Stomach (tissue), 9 donors: ENCODE measurements around the gene MATN1. TPM values are rescaled to one million over a fixed set of nuclear protein-coding genes. Genes with fewer than 3 reads are reported as not detected.

Source experiments
- DNase-seq, 2 donors: peaks; one replicate each; pipeline versions ENCODE4 v3.0.0 to v3.0.0-alpha.2; 2013 to 2019
- H3K27ac ChIP-seq, 5 donors: fragments of 200-600 bp in 4 of 5; sonication (generic) in 4 of 5; one replicate each; pipeline ENCODE4 v1.5.1; 2013 to 2019; ENCODE audit warnings: mild to moderate bottlenecking in 1 of 5, moderate library complexity in 1 of 5
- H3K27me3 ChIP-seq, 3 donors: fragments of 200-600 bp; sonication (generic); one replicate each; pipeline ENCODE4 v1.5.1; 2017 to 2019; ENCODE audit warnings: mixed run types in 1 of 3
- H3K36me3 ChIP-seq, 4 donors: fragments of 200-600 bp; sonication (generic); 1 replicate in 3 of 4; 2 replicates in 1 of 4; pipeline ENCODE4 v1.5.1; 2016 to 2019
- H3K4me1 ChIP-seq, 4 donors: fragments of 200-600 bp; sonication (generic); one replicate each; pipeline ENCODE4 v1.5.1; 2016 to 2019
- H3K4me3 ChIP-seq, 4 donors: fragments of 200-600 bp; sonication (generic) in 3 of 4; one replicate each; pipeline ENCODE4 v1.5.1; 2016 to 2019; ENCODE audit warnings: mild to moderate bottlenecking in 1 of 4
- H3K9me3 ChIP-seq, 4 donors: fragments of 200-600 bp; sonication (generic); one replicate each; pipeline ENCODE4 v1.5.1; 2016 to 2019
- EP300 ChIP-seq: sonication (generic); formaldehyde crosslinking; IDR thresholded peaks from one replicate; pipeline ENCODE4 v1.6.1; 2017; ENCODE audit warnings: antibody characterized with exemption
- POLR2A ChIP-seq, 4 donors: fragments of 450-650 bp; IDR thresholded peaks; one replicate each; pipeline ENCODE4 v1.6.1; 2016; ENCODE audit warnings: antibody characterized with exemption in 4 of 4, control low read depth in 2 of 4, mild to moderate bottlenecking in 1 of 4, moderate library complexity in 1 of 4
- POLR2AphosphoS5 ChIP-seq, 3 donors: sonication (generic); formaldehyde crosslinking; IDR thresholded peaks; one replicate each; pipeline ENCODE4 v1.6.1; 2016; ENCODE audit warnings: antibody characterized with exemption in 3 of 3
- WGBS, 5 donors: extraction: QIAGEN DNeasy Blood & Tissue Kit in 3 of 5; methylation state at CpG; one replicate each; pipeline versions ENCODE4 v1.1.5 to v1.1.7; 2013 to 2018; 5-methylcytosine and 5-hydroxymethylcytosine counted together
- intact Hi-C: fragments of 100-400 bp; cut with DNase I; formaldehyde crosslinking; loops from one replicate; pipeline ENCODE4 v1.15.1; 2023; ENCODE audit warnings: low total_unique reads
- polyA plus RNA-seq, 3 donors: library from polyadenylated mRNA; stranded (reverse); fragments of 200-250 nt; gene quantifications; one replicate each; pipeline ENCODE4 v1.2.3, GENCODE V29; 2013
- total RNA-seq, 5 donors: library from RNA; depleted of rRNA; stranded (reverse); fragments of >200 nt; gene quantifications; one replicate each; pipeline versions ENCODE4 v1.1.0 to v1.2.3, GENCODE V29; 2014 to 2016
- TF ChIP-seq, protein P1 (sequence below), 7 experiments: fragments of 450-650 bp in 4 of 7; fragments of 200-600 bp in 3 of 7; sonication (generic) in 3 of 7; IDR thresholded peaks; one replicate each; pipeline ENCODE4 v1.5.1; 2016 to 2019; ENCODE audit warnings: antibody characterized with exemption in 7 of 7, control low read depth in 2 of 7, mild to moderate bottlenecking in 1 of 7
- donor health status: healthy with polysubstance abuse.
- donor health status: Bipolar disorder and iron deficiency.
- donor health status: healthy.

The MATN1 gene
- total and polyA plus RNA-seq, 8 donors: 1.7 TPM; not detected in 7

DNA sequence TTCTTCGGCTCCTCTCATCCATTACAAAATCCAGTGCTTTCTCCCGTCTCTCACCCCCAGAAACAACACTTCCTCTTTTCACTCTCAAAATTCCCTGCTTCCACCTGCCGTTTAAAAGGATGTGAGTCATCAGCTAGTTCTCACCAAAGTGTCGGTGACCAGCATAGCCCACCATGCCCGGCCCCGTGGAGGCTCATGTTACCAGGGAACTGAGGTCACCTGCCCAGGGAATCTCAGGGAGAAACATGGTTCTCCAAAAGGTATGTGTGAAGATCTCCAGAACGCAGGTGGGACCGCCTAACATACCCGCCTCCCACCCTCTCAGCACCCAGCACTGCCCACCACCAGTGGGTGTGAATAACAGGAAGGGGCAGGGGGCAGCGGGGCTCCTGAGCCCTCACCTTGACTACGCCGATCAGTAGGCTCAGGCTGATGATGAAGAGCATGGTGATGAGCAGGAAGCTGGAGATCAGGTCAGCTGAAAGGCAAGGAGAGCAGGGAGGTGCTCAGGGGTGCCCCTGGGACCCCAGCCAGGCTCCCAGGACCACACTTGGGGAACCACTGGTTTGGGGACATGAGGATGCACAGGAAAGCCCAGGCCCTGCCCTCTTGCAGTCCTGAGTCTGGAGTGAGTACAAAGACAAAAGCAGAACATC lies 18.0 kb upstream of the MATN1 start:
- 59 to 66% (median 60%) methylated on average over 10 to 12 of the region's 12 CpGs for WGBS, 5 donors
- TF ChIP-seq EP300 (no peak), POLR2A (IDR thresholded peaks at IDR 0.05) (no peak), POLR2AphosphoS5 (IDR thresholded peaks at IDR 0.05) (no peak)
- TF ChIP-seq, protein P1, sequence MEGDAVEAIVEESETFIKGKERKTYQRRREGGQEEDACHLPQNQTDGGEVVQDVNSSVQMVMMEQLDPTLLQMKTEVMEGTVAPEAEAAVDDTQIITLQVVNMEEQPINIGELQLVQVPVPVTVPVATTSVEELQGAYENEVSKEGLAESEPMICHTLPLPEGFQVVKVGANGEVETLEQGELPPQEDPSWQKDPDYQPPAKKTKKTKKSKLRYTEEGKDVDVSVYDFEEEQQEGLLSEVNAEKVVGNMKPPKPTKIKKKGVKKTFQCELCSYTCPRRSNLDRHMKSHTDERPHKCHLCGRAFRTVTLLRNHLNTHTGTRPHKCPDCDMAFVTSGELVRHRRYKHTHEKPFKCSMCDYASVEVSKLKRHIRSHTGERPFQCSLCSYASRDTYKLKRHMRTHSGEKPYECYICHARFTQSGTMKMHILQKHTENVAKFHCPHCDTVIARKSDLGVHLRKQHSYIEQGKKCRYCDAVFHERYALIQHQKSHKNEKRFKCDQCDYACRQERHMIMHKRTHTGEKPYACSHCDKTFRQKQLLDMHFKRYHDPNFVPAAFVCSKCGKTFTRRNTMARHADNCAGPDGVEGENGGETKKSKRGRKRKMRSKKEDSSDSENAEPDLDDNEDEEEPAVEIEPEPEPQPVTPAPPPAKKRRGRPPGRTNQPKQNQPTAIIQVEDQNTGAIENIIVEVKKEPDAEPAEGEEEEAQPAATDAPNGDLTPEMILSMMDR (IDR thresholded peaks at IDR 0.05): no peak
- H3K27me3 ChIP-seq: no peaks in the 10 kb centered on the region
- intact Hi-C loops: no loop called here
- no peaks in the 10 kb centered on the region for H3K9me3 ChIP-seq
- no peak overlapping the region for H3K4me3 ChIP-seq
- peaks cover 0 to 49% (median 8%) of the 10 kb centered on the region in 4 donors for H3K4me1 ChIP-seq
- no peak overlapping the region for H3K27ac ChIP-seq
- peaks cover 0 to 55% (median 29%) of the 10 kb centered on the region in 4 donors for H3K36me3 ChIP-seq
- DNase-seq: no peak

DNA sequence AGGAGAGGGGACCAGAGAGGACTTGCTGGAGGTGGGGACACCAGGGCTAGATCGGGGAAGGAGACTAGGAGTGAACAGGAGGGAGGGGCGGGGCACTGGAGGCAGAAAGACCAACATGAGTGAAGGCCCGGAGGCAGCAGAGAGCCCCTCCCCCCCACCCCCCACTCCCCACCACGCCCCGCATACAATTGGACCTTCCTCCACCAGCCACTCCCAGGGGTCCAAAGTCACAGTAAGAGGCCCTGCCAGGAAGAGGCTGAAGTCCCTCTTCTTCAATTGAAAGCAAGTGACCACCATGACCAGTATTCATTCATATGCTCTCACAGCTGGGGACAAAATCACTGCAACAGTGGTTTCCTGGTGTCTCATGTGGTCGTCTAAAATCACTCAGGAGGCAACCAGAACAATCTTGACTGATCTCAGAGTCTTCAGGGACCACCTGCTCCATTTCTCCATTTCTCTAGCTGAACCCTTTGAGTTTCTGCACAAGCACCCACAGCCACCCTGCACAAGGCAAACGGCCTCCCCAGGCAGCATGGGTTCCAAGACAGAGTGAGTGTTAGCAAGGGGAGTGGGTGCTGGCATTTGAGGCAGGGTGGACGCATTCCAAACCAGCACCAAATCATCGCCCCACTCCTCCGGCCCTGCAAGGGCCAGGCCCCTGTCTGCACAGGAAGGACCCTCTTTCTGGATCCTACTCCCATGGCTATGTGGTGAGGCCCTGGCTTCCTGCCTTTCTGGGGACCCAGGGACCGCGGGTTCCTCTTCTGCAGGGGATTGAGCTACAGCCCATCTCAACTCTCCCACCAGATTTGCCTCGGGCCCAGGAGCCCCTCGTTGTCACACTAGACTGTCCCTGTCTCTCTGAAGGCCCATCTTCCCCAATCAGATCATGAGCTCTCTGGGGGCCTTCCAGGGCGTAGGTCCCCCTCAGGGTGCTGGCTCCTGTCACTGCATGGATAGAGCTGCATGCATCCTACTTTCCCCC lies 17.2 kb upstream of the MATN1 start:
- H3K4me3 ChIP-seq: no peak overlapping the region
- intact Hi-C loops: no loop called here
- no peaks in the 10 kb centered on the region for H3K9me3 ChIP-seq
- H3K27ac ChIP-seq: no peak overlapping the region
- H3K27me3 ChIP-seq: no peaks in the 10 kb centered on the region
- peaks cover 0 to 41% (median 5%) of the 10 kb centered on the region in 4 donors for H3K4me1 ChIP-seq
- TF ChIP-seq POLR2AphosphoS5 (IDR thresholded peaks at IDR 0.05): no peak
- TF ChIP-seq EP300: no peak
- TF ChIP-seq, protein P1 (IDR thresholded peaks at IDR 0.05): no peak
- 69 to 81% (median 71%) methylated on average over 12 to 15 of the region's 15 CpGs for WGBS, 5 donors
- H3K36me3 ChIP-seq: peaks cover 0 to 62% (median 34%) of the 10 kb centered on the region in 4 donors
- no peak for DNase-seq

DNA sequence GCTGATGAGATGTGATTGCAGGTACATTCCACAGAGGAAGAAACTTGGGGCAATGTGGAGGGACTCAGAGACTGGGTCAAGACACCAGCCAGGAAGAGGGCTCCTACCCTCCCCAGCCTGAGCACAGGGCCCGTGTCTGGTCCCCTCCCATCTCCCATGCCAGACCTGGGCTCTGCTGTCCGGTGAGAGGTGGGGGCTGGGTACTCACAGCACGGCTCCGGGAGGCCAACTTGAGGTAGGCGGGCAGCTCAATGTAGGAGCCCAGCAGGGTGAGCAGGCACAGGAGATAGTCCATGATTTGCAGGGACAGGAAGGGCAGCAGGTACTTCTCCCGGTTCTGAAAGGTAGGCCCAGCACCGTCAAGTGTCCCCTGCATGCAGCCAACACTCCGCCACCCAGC lies 16.2 kb upstream of the MATN1 start:
- Histone ChIP-seq H3K27me3 (no peaks in the 10 kb centered on the region), H3K4me3 (no peak overlapping the region), H3K4me1 (peaks cover 0 to 32% (median 4%) of the 10 kb centered on the region in 4 donors), H3K36me3 (peaks cover 0 to 72% (median 38%) of the 10 kb centered on the region in 4 donors), H3K27ac (no peak overlapping the region), H3K9me3 (no peaks in the 10 kb centered on the region)
- no peak for DNase-seq
- TF ChIP-seq, protein P1 (IDR thresholded peaks at IDR 0.05): no peak
- TF ChIP-seq POLR2A (IDR thresholded peaks at IDR 0.05) (no peak), POLR2AphosphoS5 (IDR thresholded peaks at IDR 0.05) (no peak), EP300 (no peak)
- 74 to 100% (median 86%) methylated on average over 4 to 8 of the region's 8 CpGs for WGBS, 5 donors
- intact Hi-C loops: no loop called here

DNA sequence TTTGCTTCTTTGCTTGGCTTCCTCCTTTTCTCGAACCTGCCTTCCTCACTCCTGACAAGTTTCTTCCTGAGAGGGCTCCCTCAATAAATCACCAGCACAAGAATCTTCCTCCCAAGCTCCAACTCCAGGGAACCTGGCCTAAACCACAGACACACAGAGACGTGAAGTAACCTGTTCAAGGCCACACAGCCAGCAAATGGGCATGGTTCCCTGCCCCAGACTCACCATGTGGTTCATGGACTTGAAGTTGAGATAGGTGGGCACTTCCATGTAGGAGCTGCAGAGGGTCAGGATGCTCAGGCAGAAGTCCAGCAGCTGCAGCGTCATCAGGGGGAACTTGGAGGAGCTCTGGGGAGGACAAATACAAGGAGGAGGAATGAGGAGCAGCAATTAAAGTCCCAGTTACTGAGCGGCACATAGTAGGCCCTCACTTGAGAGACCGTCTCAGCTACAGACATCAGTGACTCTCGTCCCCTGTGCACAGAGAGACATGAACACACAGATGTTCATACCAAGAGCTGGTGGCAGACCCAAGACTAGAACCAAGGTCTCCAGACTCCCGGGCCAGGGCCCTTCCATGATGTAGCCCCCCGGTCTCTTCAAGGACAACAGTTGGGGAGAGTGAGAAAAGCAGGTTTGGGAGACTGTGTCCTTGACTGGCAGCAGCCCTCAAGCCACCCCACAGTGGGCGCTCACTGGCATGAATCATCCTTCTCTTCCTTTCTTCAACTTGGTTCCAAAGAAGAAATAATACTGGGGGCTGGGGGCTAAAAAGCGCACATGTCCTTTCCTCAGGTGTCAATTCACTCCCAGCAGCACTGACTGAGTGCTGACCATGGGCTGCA lies 15.6 kb upstream of the MATN1 start:
- TF ChIP-seq POLR2A (IDR thresholded peaks at IDR 0.05): no peak
- no peak for TF ChIP-seq EP300
- no peak for TF ChIP-seq POLR2AphosphoS5 (IDR thresholded peaks at IDR 0.05)
- TF ChIP-seq, protein P1 (IDR thresholded peaks at IDR 0.05): no peak
- no peak for DNase-seq
- intact Hi-C loops: no loop called here
- Histone ChIP-seq H3K27ac (no peak overlapping the region), H3K4me1 (peaks cover 0 to 27% (median 4%) of the 10 kb centered on the region in 4 donors), H3K9me3 (no peaks in the 10 kb centered on the region), H3K4me3 (no peak overlapping the region), H3K36me3 (peaks cover 0 to 77% (median 40%) of the 10 kb centered on the region in 4 donors), H3K27me3 (no peaks in the 10 kb centered on the region)
- WGBS, 5 donors: 87 to 93% (median 89%) methylated on average over 10 of the region's 10 CpGs
